CD14-positive monocyte (primary cell): Measurements from ENCODE around the gene OXCT1. TPM values are rescaled to one million over a fixed set of nuclear protein-coding genes. Genes with fewer than 3 reads are reported as not detected.
"Not testable (repeated sequence)": the region's sequence is repeated elsewhere in the genome, so short reads cannot be mapped to it uniquely, and the experiment has no call there.

Experiments
- DNase-seq, 3 donors: peaks; one replicate each; pipeline ENCODE4 v3.0.0-alpha.2; 2011 to 2022
- H2AFZ ChIP-seq: 2 replicates; pipeline ENCODE4 v1.6.0; 2012; ENCODE audit warnings: mild to moderate bottlenecking, low read depth, low read length, inconsistent platforms; ENCODE audit not compliant: insufficient read depth, poor library complexity, severe bottlenecking
- H3K27ac ChIP-seq, 2 donors: 1 replicate in 1 of 2; 2 replicates in 1 of 2; pipeline ENCODE4 v1.5.1; 2012 to 2013; ENCODE audit warnings: low read length in 2 of 2, control low read depth in 1 of 2, inconsistent platforms in 1 of 2, low read depth in 1 of 2, mild to moderate bottlenecking in 1 of 2
- H3K27me3 ChIP-seq, 2 donors: one replicate each; pipeline versions ENCODE4 v1.6.0 to v1.6.1; 2011 to 2013; ENCODE audit warnings: low read length in 2 of 2; ENCODE audit not compliant: control insufficient read depth in 2 of 2, insufficient read depth in 2 of 2
- H3K36me3 ChIP-seq, 2 donors: replicated peaks in 1 of 2; 1 replicate in 1 of 2; 2 replicates in 1 of 2; pipeline versions ENCODE4 v1.5.1 to v1.6.1; 2012 to 2013; ENCODE audit warnings: low read length in 2 of 2, control low read depth in 1 of 2, inconsistent platforms in 1 of 2, mild to moderate bottlenecking in 1 of 2; ENCODE audit not compliant: insufficient read depth in 2 of 2, control insufficient read depth in 1 of 2
- H3K4me1 ChIP-seq, 2 donors: 1 replicate in 1 of 2; 2 replicates in 1 of 2; pipeline versions ENCODE4 v1.5.1 to v1.6.1; 2012 to 2013; ENCODE audit warnings: low read length in 2 of 2, control low read depth in 1 of 2, inconsistent platforms in 1 of 2, mild to moderate bottlenecking in 1 of 2, moderate library complexity in 1 of 2; ENCODE audit not compliant: insufficient read depth in 2 of 2, control insufficient read depth in 1 of 2
- H3K4me2 ChIP-seq: replicated peaks from 2 replicates; pipeline ENCODE3; 2012; ENCODE audit warnings: low read length, moderate library complexity, mild to moderate bottlenecking; ENCODE audit not compliant: poor library complexity, severe bottlenecking; ENCODE audit errors: extremely low read depth
- H3K4me3 ChIP-seq, 3 experiments: fragments of 200-600 bp in 1 of 3; sonication (generic) in 1 of 3; replicated peaks in 1 of 3; 1 replicate in 2 of 3; 2 replicates in 1 of 3; pipeline ENCODE4 v1.5.1; 2011 to 2013; ENCODE audit warnings: low read length in 3 of 3, mild to moderate bottlenecking in 3 of 3, control low read depth in 2 of 3, low read depth in 2 of 3, inconsistent platforms in 1 of 3, moderate library complexity in 1 of 3
- H3K79me2 ChIP-seq: 2 replicates; pipeline ENCODE4 v1.6.0; 2012; ENCODE audit warnings: mild to moderate bottlenecking, control low read depth, inconsistent platforms, low read length, moderate library complexity; ENCODE audit not compliant: insufficient read depth
- H3K9ac ChIP-seq: 2 replicates; pipeline ENCODE4 v1.6.0; 2017; ENCODE audit warnings: low read length, mild to moderate bottlenecking; ENCODE audit not compliant: insufficient read depth, poor library complexity, severe bottlenecking
- H3K9me3 ChIP-seq, 2 donors: replicated peaks in 1 of 2; 1 replicate in 1 of 2; 2 replicates in 1 of 2; pipeline versions ENCODE4 v1.5.1 to v1.6.1; 2012 to 2013; ENCODE audit warnings: low read length in 2 of 2, control low read depth in 1 of 2; ENCODE audit not compliant: control insufficient read depth in 1 of 2, insufficient read depth in 1 of 2
- H4K20me1 ChIP-seq: 2 replicates; pipeline ENCODE4 v1.6.0; 2012; ENCODE audit warnings: mild to moderate bottlenecking, low read length, control low read depth, moderate library complexity; ENCODE audit not compliant: insufficient read depth
- H3K27ac Mint-ChIP-seq, 7 donors: one replicate each; pipeline ENCODE4 v1.8.0; 2020; ENCODE audit warnings: mild to moderate bottlenecking in 7 of 7, mixed read lengths in 7 of 7, moderate library complexity in 6 of 7, inconsistent platforms in 2 of 7
- H3K27me3 Mint-ChIP-seq, 3 donors: one replicate each; pipeline ENCODE4 v1.8.0; 2021 to 2022; ENCODE audit warnings: low read depth in 3 of 3, mild to moderate bottlenecking in 3 of 3, mixed read lengths in 3 of 3, moderate library complexity in 3 of 3, inconsistent platforms in 1 of 3
- H3K36me3 Mint-ChIP-seq, 2 donors: one replicate each; pipeline ENCODE4 v1.8.0; 2020; ENCODE audit warnings: mixed read lengths in 2 of 2, inconsistent platforms in 1 of 2, mild to moderate bottlenecking in 1 of 2
- H3K4me1 Mint-ChIP-seq: one replicate; pipeline ENCODE4 v1.8.0; 2020; ENCODE audit warnings: mild to moderate bottlenecking, mixed read lengths
- H3K4me3 Mint-ChIP-seq, 2 donors: one replicate each; pipeline ENCODE4 v1.8.0; 2020; ENCODE audit warnings: mild to moderate bottlenecking in 2 of 2, mixed read lengths in 2 of 2, moderate library complexity in 1 of 2
- H3K9me3 Mint-ChIP-seq, 7 donors: one replicate each; pipeline ENCODE4 v1.8.0; 2020 to 2022; ENCODE audit warnings: mixed read lengths in 7 of 7, mild to moderate bottlenecking in 6 of 7, moderate library complexity in 6 of 7, inconsistent platforms in 2 of 7
- WGBS: methylation state at CpG from one replicate; pipeline ENCODE4 v1.1.5; 2013; ENCODE audit warnings: missing lambda C conversion rate; ENCODE audit not compliant: insufficient coverage; 5-methylcytosine and 5-hydroxymethylcytosine counted together
- intact Hi-C, 2 donors: fragments of 100-400 bp; cut with micrococcal nuclease; formaldehyde crosslinking; loops; one replicate each; pipeline versions ENCODE4 v1.15.0 to v1.15.1; 2023
- polyA plus RNA-seq, 3 donors: library from polyadenylated mRNA; depleted of rRNA in 1 of 3; unstranded in 2 of 3; stranded (reverse) in 1 of 3; fragments of 300-500 nt in 2 of 3; fragments of >200 nt in 1 of 3; fragmentation: Illumina TruSeq in 2 of 3; gene quantifications; 1 replicate in 2 of 3; 2 replicates in 1 of 3; pipeline ENCODE4 v1.2.3, GENCODE V29; 2012 to 2021
- TF ChIP-seq, protein P1 (sequence below): fragments of 200-600 bp; IDR thresholded peaks from one replicate; pipeline ENCODE4 v1.8.0; 2022; ENCODE audit warnings: antibody characterized with exemption, mild to moderate bottlenecking

The OXCT1 gene
- polyA plus RNA-seq, 3 donors = 1.3 to 3.4 (median 1.9) TPM

DNA sequence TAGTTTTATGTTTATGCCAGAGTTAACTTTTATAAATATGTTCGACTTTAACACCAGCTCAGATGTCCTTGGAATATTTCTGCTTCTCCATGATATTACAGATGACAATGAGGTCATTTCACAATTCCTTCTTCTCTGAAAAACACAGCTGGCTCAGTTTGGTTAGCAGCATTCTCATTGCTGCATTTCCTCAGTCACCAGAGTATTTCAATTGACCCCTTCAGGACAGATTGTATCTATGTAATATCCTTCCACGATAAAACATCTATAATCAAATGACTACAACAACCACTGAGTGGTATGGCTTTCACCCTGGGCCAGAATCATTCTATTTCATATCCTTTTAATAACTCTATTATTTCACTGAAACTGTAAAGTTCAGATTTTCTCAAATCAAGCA lies 148.7 kb downstream of the OXCT1 start:
- Histone ChIP-seq H3K4me1 (no peaks in the 10 kb centered on the region), H3K36me3 (no peaks in the 10 kb centered on the region), H3K4me2 (no peak overlapping the region), H3K79me2 (no peaks in the 10 kb centered on the region), H3K27me3 (no peaks in the 10 kb centered on the region), H3K4me3 (no peak overlapping the region), H2AFZ (no peak overlapping the region), H3K27ac (no peak overlapping the region), H3K9me3 (no peaks in the 10 kb centered on the region), H3K9ac (no peak overlapping the region), H4K20me1 (no peaks in the 10 kb centered on the region)
- no CpG with 5 or more reads among the region's 2 CpGs for WGBS
- H3K9me3 Mint-ChIP-seq = peaks cover 0 to 8% (median 0%) of the 10 kb centered on the region in 7 donors
- no peak overlapping the region for H3K4me3 Mint-ChIP-seq
- H3K27ac Mint-ChIP-seq = no peak overlapping the region
- peaks cover 2 to 4% (median 4%) of the 10 kb centered on the region in 3 donors for H3K27me3 Mint-ChIP-seq
- no peaks in the 10 kb centered on the region for H3K36me3 Mint-ChIP-seq
- no peak for DNase-seq
- intact Hi-C loops = no loop called here
- no peaks in the 10 kb centered on the region for H3K4me1 Mint-ChIP-seq
- TF ChIP-seq, protein P1, sequence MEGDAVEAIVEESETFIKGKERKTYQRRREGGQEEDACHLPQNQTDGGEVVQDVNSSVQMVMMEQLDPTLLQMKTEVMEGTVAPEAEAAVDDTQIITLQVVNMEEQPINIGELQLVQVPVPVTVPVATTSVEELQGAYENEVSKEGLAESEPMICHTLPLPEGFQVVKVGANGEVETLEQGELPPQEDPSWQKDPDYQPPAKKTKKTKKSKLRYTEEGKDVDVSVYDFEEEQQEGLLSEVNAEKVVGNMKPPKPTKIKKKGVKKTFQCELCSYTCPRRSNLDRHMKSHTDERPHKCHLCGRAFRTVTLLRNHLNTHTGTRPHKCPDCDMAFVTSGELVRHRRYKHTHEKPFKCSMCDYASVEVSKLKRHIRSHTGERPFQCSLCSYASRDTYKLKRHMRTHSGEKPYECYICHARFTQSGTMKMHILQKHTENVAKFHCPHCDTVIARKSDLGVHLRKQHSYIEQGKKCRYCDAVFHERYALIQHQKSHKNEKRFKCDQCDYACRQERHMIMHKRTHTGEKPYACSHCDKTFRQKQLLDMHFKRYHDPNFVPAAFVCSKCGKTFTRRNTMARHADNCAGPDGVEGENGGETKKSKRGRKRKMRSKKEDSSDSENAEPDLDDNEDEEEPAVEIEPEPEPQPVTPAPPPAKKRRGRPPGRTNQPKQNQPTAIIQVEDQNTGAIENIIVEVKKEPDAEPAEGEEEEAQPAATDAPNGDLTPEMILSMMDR = no peak

DNA sequence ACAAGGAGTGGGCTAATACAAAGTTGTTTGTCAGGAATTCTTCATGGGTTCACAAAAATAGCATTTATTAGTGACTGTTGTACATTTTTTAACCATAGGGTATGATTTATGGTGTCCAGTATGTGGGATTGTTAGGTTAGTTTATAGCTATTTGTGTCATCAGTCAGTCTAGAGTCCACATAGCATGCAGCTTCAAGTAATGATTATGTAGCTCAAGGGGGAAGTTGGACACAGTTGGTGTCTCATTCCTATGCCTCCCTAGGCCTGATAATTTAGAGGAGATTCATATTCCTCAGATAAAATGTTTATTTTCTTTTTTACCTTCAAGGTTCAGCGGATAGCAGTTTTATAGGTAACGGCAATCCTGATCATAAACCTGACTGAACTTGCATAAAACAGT lies 153.8 kb downstream of the OXCT1 start:
- no peak overlapping the region for H2AFZ ChIP-seq
- Mint-ChIP-seq H3K4me1 (no peaks in the 10 kb centered on the region), H3K27me3 (peaks cover 0 to 11% (median 1%) of the 10 kb centered on the region in 3 donors), H3K4me3 (no peak overlapping the region), H3K9me3 (peaks cover 6 to 14% (median 8%) of the 10 kb centered on the region in 7 donors), H3K36me3 (no peaks in the 10 kb centered on the region), H3K27ac (no peak overlapping the region)
- no peak overlapping the region for H3K4me3 ChIP-seq
- no peaks in the 10 kb centered on the region for H3K9me3 ChIP-seq
- no peak overlapping the region for H3K4me2 ChIP-seq
- H3K27ac ChIP-seq = no peak overlapping the region
- H3K27me3 ChIP-seq = no peaks in the 10 kb centered on the region
- TF ChIP-seq, protein P1 = no peak
- no peaks in the 10 kb centered on the region for H3K4me1 ChIP-seq
- no peak for DNase-seq
- no peaks in the 10 kb centered on the region for H3K79me2 ChIP-seq
- no peak overlapping the region for H3K9ac ChIP-seq
- no peaks in the 10 kb centered on the region for H4K20me1 ChIP-seq
- intact Hi-C loops = no loop called here
- H3K36me3 ChIP-seq = no peaks in the 10 kb centered on the region
- 100% methylated on average over 2 of the region's 2 CpGs for WGBS

DNA sequence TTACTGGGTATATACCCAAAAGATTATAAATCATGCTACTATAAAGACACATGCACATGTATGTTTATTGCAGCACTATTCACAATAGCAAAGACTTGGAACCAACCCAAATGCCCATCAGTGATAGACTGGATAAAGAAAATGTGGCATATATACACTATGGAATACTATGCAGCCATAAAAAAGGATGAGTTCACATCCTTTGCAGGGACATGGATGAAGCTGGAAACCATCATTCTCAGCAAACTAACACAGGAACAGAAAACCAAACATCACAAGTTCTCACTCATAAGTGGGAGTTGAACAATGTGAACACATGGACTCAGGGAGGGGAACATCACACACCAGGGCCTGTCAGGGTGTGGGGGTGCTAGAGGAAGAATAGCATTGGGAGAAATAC lies 155.8 kb downstream of the OXCT1 start:
- H3K4me3 ChIP-seq, H3K27ac Mint-ChIP-seq, H3K9ac ChIP-seq, H3K9me3 ChIP-seq, DNase-seq, H3K27me3 Mint-ChIP-seq, H3K79me2 ChIP-seq, H3K27me3 ChIP-seq, H3K4me2 ChIP-seq, H3K27ac ChIP-seq, H2AFZ ChIP-seq, intact Hi-C loops, H3K4me1 ChIP-seq, H3K4me1 Mint-ChIP-seq, H4K20me1 ChIP-seq, H3K36me3 ChIP-seq, H3K36me3 Mint-ChIP-seq, H3K4me3 Mint-ChIP-seq: not testable (repeated sequence)
- peaks cover 6 to 14% (median 9%) of the 10 kb centered on the region in 7 donors for H3K9me3 Mint-ChIP-seq
